IMR-90 (cell line): Measurements from ENCODE around the gene APOL2.

ENCODE experiments used
- CTCF ChIP-seq: conservative IDR thresholded peaks from 2 replicates; pipeline ENCODE4 v1.5.1; 2012; ENCODE audit warnings: mild to moderate bottlenecking, low read depth, low read length, improper control_type of control experiment
- FOS ChIP-seq: fragments of 150-350 bp; IDR thresholded peaks from 2 replicates; pipeline ENCODE4 v1.6.1; 2016; ENCODE audit warnings: low read depth, low read length
- NFE2L2 ChIP-seq: fragments of 150-350 bp; IDR thresholded peaks from 2 replicates; pipeline ENCODE4 v1.6.1; 2016; ENCODE audit warnings: low read depth, mild to moderate bottlenecking, low read length
- POLR2A ChIP-seq: IDR thresholded peaks from 2 replicates; pipeline ENCODE4 v1.6.1; 2012; ENCODE audit warnings: mild to moderate bottlenecking, low read depth, low read length

GRCh38 chr22:36280379-36280778, 41.1 kb upstream of the APOL2 start:
- TF ChIP-seq POLR2A, result no peak
- TF ChIP-seq FOS, result no peak
- no peak for TF ChIP-seq CTCF
- no peak for TF ChIP-seq NFE2L2
